Measurements from ENCODE around the gene ENOX1.

Gene ENOX1

DNA sequence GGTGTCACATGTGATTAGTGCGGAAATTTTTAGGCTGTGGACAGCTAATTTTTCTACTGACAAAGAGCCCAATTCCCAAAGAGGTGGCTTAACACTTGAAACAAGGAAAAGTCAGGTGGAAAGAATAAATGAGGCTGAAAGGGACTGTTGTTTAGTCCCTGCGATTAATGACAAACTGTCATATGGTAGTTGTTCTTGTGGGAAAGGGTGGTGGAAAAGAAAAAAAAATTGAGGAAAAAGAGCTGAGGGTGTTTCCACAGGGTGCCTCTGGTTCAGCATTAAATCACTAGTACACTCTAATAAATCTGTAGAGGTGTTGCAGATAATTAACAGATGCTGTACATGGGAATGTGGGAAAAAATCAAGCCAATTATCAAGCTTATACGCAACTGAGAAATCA lies 462.6 kb downstream of the ENOX1 start:
- H3K4me3 ChIP-seq (ENCODE audit: low read depth, low read length, poor library complexity, severe bottlenecking): no peak overlapping the region
- no peaks in the 10 kb centered on the region for H3K9me3 ChIP-seq (ENCODE audit: low read length)
- H3K27ac ChIP-seq (ENCODE audit: low read depth, low read length, poor library complexity, severe bottlenecking): no peak overlapping the region
- no peak overlapping the region for H3K4me2 ChIP-seq (ENCODE audit: low read length)
- 0 out of 2 replicates have a peak, but pooled peaks cover 2% of the 10 kb centered on the region for H3K9me2 ChIP-seq (ENCODE audit: low read depth, low read length)
- H3K4me1 ChIP-seq (ENCODE audit: insufficient read depth, low read length, severe bottlenecking): no peaks in the 10 kb centered on the region
- no peak overlapping the region for H2AFZ ChIP-seq (ENCODE audit: low read length)
- H3K36me3 ChIP-seq (ENCODE audit: insufficient read depth, low read length): no peaks in the 10 kb centered on the region
- no peaks in the 10 kb centered on the region for H4K20me1 ChIP-seq (ENCODE audit: insufficient read depth, low read length)
- H3K9ac ChIP-seq (ENCODE audit: low read length): no peak overlapping the region
- no peaks in the 10 kb centered on the region for H3K27me3 ChIP-seq (ENCODE audit: insufficient read depth, low read length)
- H3K79me2 ChIP-seq (ENCODE audit: insufficient read depth, low read length): no peaks in the 10 kb centered on the region
- no peaks in the 10 kb centered on the region for H3F3A ChIP-seq (ENCODE audit: insufficient read depth, low read length)
- no peak for TF ChIP-seq EZH2 (IDR thresholded peaks at IDR 0.05; ENCODE audit: borderline replicate concordance, low read length)
- TF ChIP-seq, protein P1, sequence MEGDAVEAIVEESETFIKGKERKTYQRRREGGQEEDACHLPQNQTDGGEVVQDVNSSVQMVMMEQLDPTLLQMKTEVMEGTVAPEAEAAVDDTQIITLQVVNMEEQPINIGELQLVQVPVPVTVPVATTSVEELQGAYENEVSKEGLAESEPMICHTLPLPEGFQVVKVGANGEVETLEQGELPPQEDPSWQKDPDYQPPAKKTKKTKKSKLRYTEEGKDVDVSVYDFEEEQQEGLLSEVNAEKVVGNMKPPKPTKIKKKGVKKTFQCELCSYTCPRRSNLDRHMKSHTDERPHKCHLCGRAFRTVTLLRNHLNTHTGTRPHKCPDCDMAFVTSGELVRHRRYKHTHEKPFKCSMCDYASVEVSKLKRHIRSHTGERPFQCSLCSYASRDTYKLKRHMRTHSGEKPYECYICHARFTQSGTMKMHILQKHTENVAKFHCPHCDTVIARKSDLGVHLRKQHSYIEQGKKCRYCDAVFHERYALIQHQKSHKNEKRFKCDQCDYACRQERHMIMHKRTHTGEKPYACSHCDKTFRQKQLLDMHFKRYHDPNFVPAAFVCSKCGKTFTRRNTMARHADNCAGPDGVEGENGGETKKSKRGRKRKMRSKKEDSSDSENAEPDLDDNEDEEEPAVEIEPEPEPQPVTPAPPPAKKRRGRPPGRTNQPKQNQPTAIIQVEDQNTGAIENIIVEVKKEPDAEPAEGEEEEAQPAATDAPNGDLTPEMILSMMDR (IDR thresholded peaks at IDR 0.05; ENCODE audit: low read length): no peak

DNA sequence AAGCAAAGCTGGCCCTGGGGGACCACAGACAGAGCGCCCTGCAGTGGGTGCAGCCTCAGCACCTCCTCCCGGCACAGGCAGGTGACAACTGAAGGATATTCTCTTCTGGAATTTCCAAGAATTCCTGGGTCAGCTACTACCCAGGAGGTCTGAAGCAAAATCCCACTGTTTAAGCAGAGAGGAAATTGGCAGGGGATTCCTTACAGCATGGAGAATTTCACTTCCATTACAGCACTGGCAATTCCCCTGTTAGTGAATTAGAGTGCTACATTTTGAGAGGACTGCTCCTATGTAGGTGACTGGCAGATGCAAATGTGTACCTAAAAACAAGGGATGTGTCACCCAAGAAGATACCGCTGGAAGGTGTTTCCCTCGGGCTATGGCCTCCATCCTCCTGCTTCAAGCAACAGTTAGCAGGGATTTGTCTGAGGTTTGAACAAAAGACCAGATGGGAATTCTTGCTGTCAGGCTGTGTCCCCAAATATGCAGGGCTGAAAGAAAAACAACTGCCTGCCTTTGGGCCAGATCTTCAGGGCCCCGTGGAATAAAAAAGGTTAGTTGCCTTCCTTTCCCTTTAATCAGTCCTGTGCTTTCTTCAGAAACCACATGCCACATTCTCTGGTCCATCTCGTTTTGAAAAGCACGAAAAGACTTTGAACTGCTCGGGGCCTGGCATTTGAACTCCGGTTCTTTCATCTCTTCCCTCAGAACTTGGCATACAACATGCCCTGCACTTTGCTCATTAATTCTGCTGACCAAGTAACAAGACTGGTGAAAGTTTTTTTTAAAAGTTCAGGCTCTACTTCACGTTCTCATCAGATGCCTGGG lies 466.9 kb downstream of the ENOX1 start:
- Histone ChIP-seq H3K9me2 (ENCODE audit: low read depth, low read length) (0 out of 2 replicates have a peak, but pooled peaks cover 2% of the 10 kb centered on the region), H2AFZ (ENCODE audit: low read length) (no peak overlapping the region), H3F3A (ENCODE audit: insufficient read depth, low read length) (no peaks in the 10 kb centered on the region), H3K27me3 (ENCODE audit: insufficient read depth, low read length) (no peaks in the 10 kb centered on the region), H3K27ac (ENCODE audit: low read depth, low read length, poor library complexity, severe bottlenecking) (no peak overlapping the region), H3K9me3 (ENCODE audit: low read length) (no peaks in the 10 kb centered on the region), H4K20me1 (ENCODE audit: insufficient read depth, low read length) (no peaks in the 10 kb centered on the region), H3K4me2 (ENCODE audit: low read length) (no peak overlapping the region), H3K79me2 (ENCODE audit: insufficient read depth, low read length) (no peaks in the 10 kb centered on the region), H3K4me3 (ENCODE audit: low read depth, low read length, poor library complexity, severe bottlenecking) (no peak overlapping the region), H3K4me1 (ENCODE audit: insufficient read depth, low read length, severe bottlenecking) (no peaks in the 10 kb centered on the region), H3K36me3 (ENCODE audit: insufficient read depth, low read length) (no peaks in the 10 kb centered on the region), H3K9ac (ENCODE audit: low read length) (no peak overlapping the region)
- TF ChIP-seq, protein P1 (IDR thresholded peaks at IDR 0.05; ENCODE audit: low read length): no peak
- TF ChIP-seq EZH2 (IDR thresholded peaks at IDR 0.05; ENCODE audit: borderline replicate concordance, low read length): no peak

DNA sequence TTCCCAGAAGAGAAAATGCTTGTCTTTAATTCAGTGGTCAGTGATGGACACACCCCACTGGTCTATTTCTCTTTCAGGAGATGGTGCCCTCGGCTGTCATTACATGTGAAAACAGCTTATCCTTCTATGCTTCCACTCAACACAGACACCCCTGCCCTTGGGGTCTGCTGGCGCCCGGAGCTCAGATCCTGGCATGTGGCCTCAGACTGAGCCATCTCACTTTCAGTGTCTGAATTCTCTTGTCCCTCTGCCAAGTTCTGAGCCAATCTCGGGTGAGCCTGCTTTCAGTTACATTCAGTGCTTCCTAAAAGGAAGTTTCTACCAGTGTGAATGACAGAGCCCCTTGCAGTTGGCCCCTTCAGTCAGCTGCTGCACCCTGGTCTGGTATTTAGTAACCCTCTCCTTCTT lies 469.8 kb downstream of the ENOX1 start:
- Histone ChIP-seq H3K79me2 (ENCODE audit: insufficient read depth, low read length) (no peaks in the 10 kb centered on the region), H3K36me3 (ENCODE audit: insufficient read depth, low read length) (no peaks in the 10 kb centered on the region), H3K9me2 (ENCODE audit: low read depth, low read length) (no peaks in the 10 kb centered on the region), H3K27me3 (ENCODE audit: insufficient read depth, low read length) (no peaks in the 10 kb centered on the region), H4K20me1 (ENCODE audit: insufficient read depth, low read length) (no peaks in the 10 kb centered on the region), H3K4me1 (ENCODE audit: insufficient read depth, low read length, severe bottlenecking) (no peaks in the 10 kb centered on the region), H3K4me2 (ENCODE audit: low read length) (no peak overlapping the region), H3K9me3 (ENCODE audit: low read length) (no peaks in the 10 kb centered on the region), H3K9ac (ENCODE audit: low read length) (no peak overlapping the region), H2AFZ (ENCODE audit: low read length) (no peak overlapping the region), H3F3A (ENCODE audit: insufficient read depth, low read length) (no peaks in the 10 kb centered on the region), H3K4me3 (ENCODE audit: low read depth, low read length, poor library complexity, severe bottlenecking) (no peak overlapping the region), H3K27ac (ENCODE audit: low read depth, low read length, poor library complexity, severe bottlenecking) (no peak overlapping the region)
- TF ChIP-seq, protein P1 (IDR thresholded peaks at IDR 0.05; ENCODE audit: low read length): no peak
- TF ChIP-seq EZH2 (IDR thresholded peaks at IDR 0.05; ENCODE audit: borderline replicate concordance, low read length): no peak

Measured in OCI-LY1 (cell line).